Stimulated activated naive CD8-positive, alpha-beta T cell treated with anti-CD3 and anti-CD28 coated beads, Interleukin-15, amount 100 ng/mL, for 72 hours (primary cell): Measurements from ENCODE around the gene KBTBD2.
"Not testable (repeated sequence)": the region's sequence is repeated elsewhere in the genome, so short reads cannot be mapped to it uniquely, and the experiment has no call there.

Experiments used
- ATAC-seq: fragments of 150-1000 bp; cut with Tn5 transposase; 2 replicates; pipeline ENCODE4 v1.10.0; 2021; ENCODE audit warnings: mild to moderate bottlenecking, moderate library complexity
- DNase-seq, 2 donors: peaks; one replicate each; pipeline ENCODE4 v3.0.0; 2021 to 2022
- H3K27ac Mint-ChIP-seq, 2 donors: one replicate each; pipeline ENCODE4 v1.8.0; 2022; ENCODE audit warnings: mild to moderate bottlenecking in 2 of 2, mixed read lengths in 2 of 2, moderate library complexity in 2 of 2
- H3K27me3 Mint-ChIP-seq: one replicate; pipeline ENCODE4 v1.8.0; 2022; ENCODE audit warnings: mixed read lengths
- H3K4me1 Mint-ChIP-seq: one replicate; pipeline ENCODE4 v1.8.0; 2022; ENCODE audit warnings: mild to moderate bottlenecking, mixed read lengths
- H3K4me3 Mint-ChIP-seq, 2 donors: one replicate each; pipeline ENCODE4 v1.8.0; 2022; ENCODE audit warnings: mild to moderate bottlenecking in 2 of 2, mixed read lengths in 2 of 2, moderate library complexity in 1 of 2
- H3K9me3 Mint-ChIP-seq, 2 donors: one replicate each; pipeline ENCODE4 v1.8.0; 2022; ENCODE audit warnings: mixed read lengths in 2 of 2

Gene KBTBD2

GRCh38 chr7:32846630-32847225, 44.8 kb downstream of the KBTBD2 start:
- Mint-ChIP-seq H3K4me3 (peak overlapping the region; percentile 48 to 59), H3K9me3 (no peaks in the 10 kb centered on the region), H3K4me1 (peaks cover 10% of the 10 kb centered on the region), H3K27me3 (peaks cover 25% of the 10 kb centered on the region), H3K27ac (peak overlapping the region; percentile 42 to 49)
- ATAC-seq (peak; percentile 100), DNase-seq (peak; percentile 84 to 87)

- Mint-ChIP-seq H3K4me1 (peaks cover 10% of the 10 kb centered on the region), H3K27me3 (peaks cover 21% of the 10 kb centered on the region)
- H3K4me3 Mint-ChIP-seq, ATAC-seq, H3K9me3 Mint-ChIP-seq, H3K27ac Mint-ChIP-seq, DNase-seq: not testable (repeated sequence)
Measured at GRCh38 chr7:32844748-32845147, 46.8 kb downstream of the KBTBD2 start.

- ATAC-seq = not testable (repeated sequence)
Measured at GRCh38 chr7:32843763-32844162, 47.8 kb downstream of the KBTBD2 start.

GRCh38 chr7:32839846-32840245, 51.7 kb downstream of the KBTBD2 start:
- not testable (repeated sequence) for H3K4me1 Mint-ChIP-seq, ATAC-seq, DNase-seq, H3K27me3 Mint-ChIP-seq, H3K9me3 Mint-ChIP-seq, H3K4me3 Mint-ChIP-seq
- peak overlapping the region in 1 of 2 donors; percentile 19 for H3K27ac Mint-ChIP-seq

More at GRCh38 chr7:32843763-32844162, 47.8 kb downstream of the KBTBD2 start:
- not testable (repeated sequence) for H3K9me3 Mint-ChIP-seq, H3K4me3 Mint-ChIP-seq, H3K27ac Mint-ChIP-seq, DNase-seq
- H3K4me1 Mint-ChIP-seq = peaks cover 10% of the 10 kb centered on the region
- peaks cover 11% of the 10 kb centered on the region for H3K27me3 Mint-ChIP-seq

GRCh38 chr7:32828996-32829752, 62.4 kb downstream of the KBTBD2 start:
- not testable (repeated sequence) for H3K4me3 Mint-ChIP-seq, H3K27ac Mint-ChIP-seq, H3K9me3 Mint-ChIP-seq, H3K4me1 Mint-ChIP-seq, H3K27me3 Mint-ChIP-seq, DNase-seq
- ATAC-seq = peak; percentile 50
